Panc1 (cell line): ENCODE measurements around the gene COL4A1. TPM values are rescaled to one million over a fixed set of nuclear protein-coding genes. Genes with fewer than 3 reads are reported as not detected.

Experiments used
- ATAC-seq: fragments of 200-7000 bp; cut with Tn5 transposase; 2 replicates; pipeline ENCODE4 v1.9.1; 2020; ENCODE audit warnings: mild to moderate bottlenecking, moderate library complexity
- BruUV-seq: library from RNA; stranded (reverse); fragments of 400-500 nt; replicated peaks from 2 replicates; lab custom pipeline; 2021; lab: Mats Ljungman, UMichigan
- CTCF ChIA-PET: fragments of 300-600 bp; sonication (Branson Sonifier 250); formaldehyde crosslinking; loops from one replicate; lab custom pipeline; 2022; ENCODE audit warnings: antibody characterized with exemption; lab: Charles Lee
- POLR2A ChIA-PET: fragments of 300-600 bp; sonication (Branson Sonifier 250); formaldehyde crosslinking; loops from one replicate; lab custom pipeline; 2022; ENCODE audit warnings: antibody characterized with exemption; lab: Charles Lee
- DNase-seq: peaks from one replicate; pipeline ENCODE4 v3.0.0-alpha.2; 2010; ENCODE audit warnings: low read depth, low spot score
- H3K27ac ChIP-seq: 2 replicates; pipeline ENCODE4 v1.5.1; 2011; ENCODE audit warnings: mild to moderate bottlenecking, low read length, inconsistent platforms
- H3K27me3 ChIP-seq: fragments of 200-500 bp; sonication (Bioruptor generic); 2 replicates; pipeline ENCODE4 v1.6.0; 2014; ENCODE audit warnings: low read length, inconsistent platforms; ENCODE audit not compliant: control insufficient read depth, insufficient read depth
- H3K36me3 ChIP-seq: fragments of 200-500 bp; sonication (Bioruptor generic); 2 replicates; pipeline ENCODE4 v1.5.1; 2014; ENCODE audit warnings: inconsistent platforms, mild to moderate bottlenecking, low read length, moderate library complexity; ENCODE audit not compliant: control insufficient read depth, insufficient read depth
- H3K4me1 ChIP-seq: 2 replicates; pipeline ENCODE4 v1.5.1; 2011; ENCODE audit warnings: inconsistent platforms, mild to moderate bottlenecking, low read length, moderate library complexity; ENCODE audit not compliant: control insufficient read depth, insufficient read depth
- H3K4me3 ChIP-seq, 2 experiments: 2 replicates each; pipeline ENCODE4 v1.5.1; 2011 to 2012; ENCODE audit warnings: low read depth in 2 of 2, low read length in 2 of 2, mild to moderate bottlenecking in 2 of 2, inconsistent platforms in 1 of 2, moderate library complexity in 1 of 2
- H3K9me3 ChIP-seq: fragments of 200-500 bp; sonication (Bioruptor generic); 2 replicates; pipeline ENCODE4 v1.5.1; 2014; ENCODE audit warnings: low read depth, mild to moderate bottlenecking, inconsistent platforms, low read length, moderate library complexity; ENCODE audit not compliant: control insufficient read depth, insufficient read depth
- CTCF ChIP-seq: fragments of 450-650 bp; IDR thresholded peaks from 2 replicates; pipeline ENCODE4 v1.5.1; 2017; ENCODE audit warnings: mild to moderate bottlenecking
- POLR2AphosphoS5 ChIP-seq: IDR thresholded peaks from 2 replicates; pipeline ENCODE4 v1.6.1; 2012; ENCODE audit warnings: mild to moderate bottlenecking, low read depth, low read length, moderate library complexity
- SIN3A ChIP-seq: IDR thresholded peaks from 2 replicates; pipeline ENCODE4 v1.6.1; 2012; ENCODE audit warnings: low read depth, mild to moderate bottlenecking, low read length, moderate library complexity, borderline replicate concordance; ENCODE audit not compliant: insufficient read depth
- TCF7L2 ChIP-seq: IDR thresholded peaks from 2 replicates; pipeline ENCODE4 v1.6.1; 2011; ENCODE audit warnings: mild to moderate bottlenecking, low read depth, low read length, inconsistent platforms
- in situ Hi-C: cut with HindIII; loops from 2 replicates; pipeline ENCODE4 v1.10.0; 2016; ENCODE audit warnings: low sequenced_read_pairs, low pct_unique_long_range_greater_than_20kb
- intact Hi-C: fragments of 100-400 bp; cut with micrococcal nuclease; formaldehyde crosslinking; loops from one replicate; pipeline ENCODE4 v1.10.0; 2022; ENCODE audit not compliant: unreplicated experiment
- total RNA-seq: library from RNA; stranded (reverse); gene quantifications from one replicate; pipeline ENCODE4 v1.2.1, GENCODE V29; 2021; ENCODE audit not compliant: unreplicated experiment
- TF ChIP-seq, protein P1 (sequence below), 2 experiments: IDR thresholded peaks; 2 replicates each; pipeline ENCODE4 v1.6.1; 2011 to 2012; ENCODE audit warnings: low read depth in 2 of 2, control low read depth in 1 of 2, low read length in 1 of 2, mild to moderate bottlenecking in 1 of 2, moderate library complexity in 1 of 2; ENCODE audit not compliant: insufficient read depth in 1 of 2

COL4A1 gene
- total RNA-seq, 1 experiment from 2014 or later, result 1.1 TPM

GRCh38 chr13:110344320-110344719 lies 37.4 kb upstream of the COL4A1 start:
- DNase-seq (no peak), ATAC-seq (no peak)
- H3K4me1 ChIP-seq, result no peaks in the 10 kb centered on the region
- intact Hi-C loops, result no loop called here
- ChIA-PET POLR2A (no interaction called here), CTCF (no interaction called here)
- in situ Hi-C loops, result no loop called here
- BruUV-seq, result no TSS peak
- H3K36me3 ChIP-seq, result no peaks in the 10 kb centered on the region
- H3K4me3 ChIP-seq, result no peak overlapping the region
- H3K27me3 ChIP-seq, result no peaks in the 10 kb centered on the region; the same call in 1 of the 2 replicates
- no peak overlapping the region for H3K27ac ChIP-seq
- TF ChIP-seq CTCF (no peak), POLR2AphosphoS5 (no peak), SIN3A (no peak), TCF7L2 (no peak)
- TF ChIP-seq, protein P1, sequence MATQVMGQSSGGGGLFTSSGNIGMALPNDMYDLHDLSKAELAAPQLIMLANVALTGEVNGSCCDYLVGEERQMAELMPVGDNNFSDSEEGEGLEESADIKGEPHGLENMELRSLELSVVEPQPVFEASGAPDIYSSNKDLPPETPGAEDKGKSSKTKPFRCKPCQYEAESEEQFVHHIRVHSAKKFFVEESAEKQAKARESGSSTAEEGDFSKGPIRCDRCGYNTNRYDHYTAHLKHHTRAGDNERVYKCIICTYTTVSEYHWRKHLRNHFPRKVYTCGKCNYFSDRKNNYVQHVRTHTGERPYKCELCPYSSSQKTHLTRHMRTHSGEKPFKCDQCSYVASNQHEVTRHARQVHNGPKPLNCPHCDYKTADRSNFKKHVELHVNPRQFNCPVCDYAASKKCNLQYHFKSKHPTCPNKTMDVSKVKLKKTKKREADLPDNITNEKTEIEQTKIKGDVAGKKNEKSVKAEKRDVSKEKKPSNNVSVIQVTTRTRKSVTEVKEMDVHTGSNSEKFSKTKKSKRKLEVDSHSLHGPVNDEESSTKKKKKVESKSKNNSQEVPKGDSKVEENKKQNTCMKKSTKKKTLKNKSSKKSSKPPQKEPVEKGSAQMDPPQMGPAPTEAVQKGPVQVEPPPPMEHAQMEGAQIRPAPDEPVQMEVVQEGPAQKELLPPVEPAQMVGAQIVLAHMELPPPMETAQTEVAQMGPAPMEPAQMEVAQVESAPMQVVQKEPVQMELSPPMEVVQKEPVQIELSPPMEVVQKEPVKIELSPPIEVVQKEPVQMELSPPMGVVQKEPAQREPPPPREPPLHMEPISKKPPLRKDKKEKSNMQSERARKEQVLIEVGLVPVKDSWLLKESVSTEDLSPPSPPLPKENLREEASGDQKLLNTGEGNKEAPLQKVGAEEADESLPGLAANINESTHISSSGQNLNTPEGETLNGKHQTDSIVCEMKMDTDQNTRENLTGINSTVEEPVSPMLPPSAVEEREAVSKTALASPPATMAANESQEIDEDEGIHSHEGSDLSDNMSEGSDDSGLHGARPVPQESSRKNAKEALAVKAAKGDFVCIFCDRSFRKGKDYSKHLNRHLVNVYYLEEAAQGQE (IDR thresholded peaks at IDR 0.05; ENCODE audit: insufficient read depth in 1 of 2, low read depth in 2 of 2, low read length in 1 of 2), result no peak
- H3K9me3 ChIP-seq, result no peaks in the 10 kb centered on the region

DNA sequence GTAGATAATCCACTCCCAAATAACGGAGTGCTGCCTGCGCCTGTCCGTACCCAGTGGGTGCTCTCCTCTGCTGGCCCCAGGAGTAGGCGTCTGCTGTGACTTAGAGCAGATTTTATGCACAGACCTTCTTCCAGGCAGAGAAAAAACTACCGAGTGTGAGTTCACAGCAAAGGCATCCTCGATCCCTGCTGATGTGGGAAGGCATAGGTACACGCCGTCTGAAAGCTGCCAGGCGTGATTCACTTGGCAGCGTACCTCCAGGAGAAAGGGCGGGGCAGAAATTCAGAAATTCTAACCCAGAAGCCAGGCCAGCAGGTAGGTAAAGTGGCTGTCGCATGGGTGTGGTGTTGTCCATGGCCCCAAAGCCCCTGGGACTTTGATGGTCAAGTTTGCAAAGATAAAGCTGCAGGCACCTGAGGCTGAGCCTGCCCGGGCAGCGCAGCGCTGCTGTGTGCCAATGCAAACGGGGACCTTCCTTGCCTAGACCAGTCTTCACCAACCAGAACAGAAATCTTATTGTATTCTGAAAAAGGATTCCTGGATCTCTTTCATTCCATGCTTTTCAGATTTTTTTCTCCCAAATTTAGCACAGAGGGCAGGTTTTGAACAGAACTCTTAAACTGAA lies 36.4 kb upstream of the COL4A1 start:
- ChIA-PET CTCF (no interaction called here), POLR2A (no interaction called here)
- no peak overlapping the region for H3K27ac ChIP-seq
- H3K9me3 ChIP-seq, result no peaks in the 10 kb centered on the region
- DNase-seq (no peak), ATAC-seq (no peak)
- BruUV-seq, result no TSS peak
- no peak overlapping the region for H3K4me3 ChIP-seq
- TF ChIP-seq, protein P1 (IDR thresholded peaks at IDR 0.05; ENCODE audit: insufficient read depth in 1 of 2, low read depth in 2 of 2, low read length in 1 of 2), result no peak
- no peak for TF ChIP-seq POLR2AphosphoS5
- TF ChIP-seq CTCF, result no peak
- TF ChIP-seq TCF7L2, result no peak
- TF ChIP-seq SIN3A, result no peak
- no peaks in the 10 kb centered on the region for H3K27me3 ChIP-seq
- H3K4me1 ChIP-seq, result no peaks in the 10 kb centered on the region
- in situ Hi-C loops (no loop called here), intact Hi-C loops (no loop called here)
- H3K36me3 ChIP-seq, result no peaks in the 10 kb centered on the region
